ENCODE measurements around the gene HVCN1.
"Not testable (repeated sequence)": the region's sequence is repeated elsewhere in the genome, so short reads cannot be mapped to it uniquely, and the experiment has no call there.

DNA sequence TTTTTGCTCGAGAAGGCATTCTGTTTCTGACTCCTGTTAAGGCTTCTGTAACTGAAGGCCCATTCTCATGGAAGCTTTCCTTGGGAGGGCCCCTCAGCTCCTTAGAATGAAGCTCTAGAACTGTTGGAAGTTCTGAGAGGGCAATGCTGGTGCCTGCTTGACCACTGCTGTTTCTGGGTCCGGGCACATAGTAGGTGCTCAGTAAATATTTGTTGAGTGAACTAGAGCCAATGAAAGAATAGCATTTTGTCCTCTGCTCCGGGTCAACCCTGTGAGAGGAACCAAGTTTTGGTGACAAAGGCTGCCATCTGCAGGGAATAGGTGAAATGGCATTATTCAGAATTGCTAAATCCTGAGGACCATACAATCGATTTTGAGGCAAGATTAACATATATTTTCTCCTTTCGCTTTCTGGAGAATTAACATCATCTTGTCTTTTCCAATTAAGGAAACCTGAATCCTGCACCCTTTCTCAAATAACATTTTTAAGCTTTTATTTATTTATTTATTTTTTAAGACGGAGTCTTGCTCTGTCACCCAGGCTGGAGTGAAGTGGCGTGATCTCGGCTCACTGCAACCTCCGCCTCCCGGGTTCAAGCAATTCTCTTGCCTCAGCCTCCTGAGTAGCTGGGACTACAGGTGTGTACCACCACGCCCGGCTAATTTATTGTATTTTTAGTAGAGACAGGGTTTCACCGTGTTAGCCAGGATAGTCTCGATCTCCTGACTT, 86.7 kb downstream of the HVCN1 start:
- TF ChIP-seq EZH2phosphoT487 (IDR thresholded peaks at IDR 0.05; ENCODE audit: insufficient read depth, low read depth); EZH2 (IDR thresholded peaks at IDR 0.05; ENCODE audit: insufficient read depth, poor library complexity, severe bottlenecking): not testable (repeated sequence)

Measured in GM23248 (cell line).